ENCODE measurements around the gene DLGAP1. TPM values are rescaled to one million over a fixed set of nuclear protein-coding genes. Genes with fewer than 3 reads are reported as not detected.

The DLGAP1 gene
- total and polyA plus RNA-seq, 2 of the 4 experiments (the other 2 are of a cell fraction) = under 0.01 to 0.09 TPM

GRCh38 chr18:3782901-3783300 is 672.2 kb downstream of the DLGAP1 start:
- Histone ChIP-seq H3K4me3 (ENCODE audit: insufficient read depth, low read depth, low read length) (no peak overlapping the region), H3K79me1 (ENCODE audit: low read depth in 1 of 2, low read length in 2 of 2) (no peaks in the 10 kb centered on the region), H4K8ac (ENCODE audit: low read depth in 2 of 2, low read length in 2 of 2) (no peak overlapping the region), H3K18ac (ENCODE audit: low read depth, low read length) (no peak overlapping the region), H2AFZ (replicated peaks; ENCODE audit: low read length, poor library complexity) (no peak overlapping the region), H3K23ac (ENCODE audit: low read depth, low read length) (no peak overlapping the region), H3K36me3 (ENCODE audit: control insufficient read depth, insufficient read depth, low read length) (no peaks in the 10 kb centered on the region), H3K4ac (ENCODE audit: low read depth, low read length) (no peak overlapping the region), H3K4me1 (ENCODE audit: control insufficient read depth, insufficient read depth, low read length) (no peaks in the 10 kb centered on the region), H2BK15ac (ENCODE audit: low read depth, low read length) (no peak overlapping the region), H4K20me1 (ENCODE audit: insufficient read depth, low read length) (no peaks in the 10 kb centered on the region), H3K14ac (replicated peaks; ENCODE audit: low read depth, low read length) (no peak overlapping the region), H3K27me3 (ENCODE audit: control insufficient read depth, insufficient read depth, low read length) (peaks cover 3% of the 10 kb centered on the region), H3K9me1 (ENCODE audit: insufficient read depth, low read length) (no peaks in the 10 kb centered on the region), H3K56ac (ENCODE audit: extremely low read depth, insufficient read depth, low read length) (no peak overlapping the region), H4K5ac (ENCODE audit: low read depth, low read length) (no peak overlapping the region), H2BK120ac (ENCODE audit: low read depth, low read length) (no peak overlapping the region), H2BK20ac (ENCODE audit: low read depth, low read length) (no peak overlapping the region), H3K9ac (ENCODE audit: low read depth, low read length) (no peak overlapping the region), H2AK5ac (ENCODE audit: low read depth, low read length) (no peak overlapping the region), H2BK5ac (ENCODE audit: low read depth, low read length, poor library complexity, severe bottlenecking) (no peak overlapping the region), H2AK9ac (replicated peaks; ENCODE audit: low read depth, low read length, poor library complexity) (no peak overlapping the region), H3K9me3 (ENCODE audit: control insufficient read depth, insufficient read depth, low read length) (peaks cover 6% of the 10 kb centered on the region), H4K91ac (ENCODE audit: insufficient read depth, low read depth, low read length) (no peak overlapping the region), H3K27ac (ENCODE audit: insufficient read depth, low read length) (no peak overlapping the region), H3K4me2 (ENCODE audit: low read depth, low read length) (no peak overlapping the region)
- ChIA-PET CTCF (interaction anchor here (1.7 kb wide), 1 partner anchor 12 kb away, joined by 9 read pairs; no protein-coding TSS in a partner anchor), POLR2A (ENCODE audit: unreplicated experiment) (no interaction called here)
- intact Hi-C loops (cut with micrococcal nuclease) = no loop called here
- no peak for ATAC-seq (ENCODE audit: low read depth)
- BruUV-seq (replicated peaks) = no TSS peak
- in situ Hi-C loops (cut with MboI; ENCODE audit: low sequenced_read_pairs) = no loop called here
- dilution Hi-C loops (cut with HindIII; ENCODE audit: low sequenced_read_pairs, unreplicated experiment) = no loop called here
- DNase-seq = peak; percentile 42
- TF ChIP-seq CEBPB (IDR thresholded peaks at IDR 0.05; ENCODE audit: low read depth, low read length) = no peak
- no peak for TF ChIP-seq MAZ (IDR thresholded peaks at IDR 0.05; ENCODE audit: borderline replicate concordance, low read depth, low read length)
- TF ChIP-seq CHD1 (IDR thresholded peaks at IDR 0.05; ENCODE audit: low read depth, low read length) = no peak
- TF ChIP-seq FOS (IDR thresholded peaks at IDR 0.05; ENCODE audit: low read depth, low read length) = no peak
- TF ChIP-seq CTCF (conservative IDR thresholded peaks at IDR 0.05; ENCODE audit: low read depth, low read length) = no peak
- TF ChIP-seq MXI1 (IDR thresholded peaks at IDR 0.05; ENCODE audit: borderline replicate concordance, low read depth, low read length) = no peak
- no CpG with 5 or more reads among the region's 1 CpG for WGBS, 2 experiments (ENCODE audit: extremely low coverage in 2 of 2, insufficient read length in 1 of 2)
